Hindlimb muscle (tissue), 1 donor: ENCODE measurements around the gene GPR84. TPM values are rescaled to one million over a fixed set of nuclear protein-coding genes. Genes with fewer than 3 reads are reported as not detected.

ENCODE experiments used
- DNase-seq: peaks from one replicate; pipeline ENCODE4 v3.0.0-alpha.2; 2013
- polyA plus RNA-seq: library from polyadenylated mRNA; unstranded; fragments of 120-200 nt; gene quantifications from one replicate; pipeline ENCODE4 v1.2.1, GENCODE V29; 2013; ENCODE audit not compliant: insufficient read length

The GPR84 gene
- polyA plus RNA-seq: 0.17 TPM

- DNase-seq: no peak
Measured at GRCh38 chr12:54364413-54364812, at the start of gene GPR84. GPR84 (minus strand) TSS chr12:54364486; CDS start chr12:54363851, 635 bp downstream.

GRCh38 chr12:54413284-54414190, 49.3 kb upstream of the GPR84 start:
- DNase-seq: no peak

GRCh38 chr12:54412786-54413185, 48.5 kb upstream of the GPR84 start:
- DNase-seq: no peak

- no peak for DNase-seq
Measured at GRCh38 chr12:54412348-54412747, 48.1 kb upstream of the GPR84 start.

GRCh38 chr12:54411391-54412241, 47.3 kb upstream of the GPR84 start:
- no peak for DNase-seq

- DNase-seq: no peak
Measured at GRCh38 chr12:54409267-54409666, 45.0 kb upstream of the GPR84 start.

- no peak for DNase-seq
Measured at GRCh38 chr12:54407183-54407905, 43.1 kb upstream of the GPR84 start.

- no peak for DNase-seq
Measured at GRCh38 chr12:54405573-54405972, 41.3 kb upstream of the GPR84 start.

GRCh38 chr12:54405106-54405505, 40.8 kb upstream of the GPR84 start:
- DNase-seq: no peak

- DNase-seq: no peak
Measured at GRCh38 chr12:54404061-54405004, 40.0 kb upstream of the GPR84 start.

- no peak for DNase-seq
Measured at GRCh38 chr12:54401119-54401518, 36.8 kb upstream of the GPR84 start.

GRCh38 chr12:54398995-54399793, 34.9 kb upstream of the GPR84 start:
- DNase-seq: peak; percentile 89

- DNase-seq: no peak
Measured at GRCh38 chr12:54398218-54398617, 33.9 kb upstream of the GPR84 start.

- no peak for DNase-seq
Measured at GRCh38 chr12:54397157-54397556, 32.9 kb upstream of the GPR84 start.

- DNase-seq: no peak
Measured at GRCh38 chr12:54395545-54395944, 31.3 kb upstream of the GPR84 start.

GRCh38 chr12:54394986-54395385, 30.7 kb upstream of the GPR84 start:
- DNase-seq: no peak

- no peak for DNase-seq
Measured at GRCh38 chr12:54394281-54394719, 30.0 kb upstream of the GPR84 start.

GRCh38 chr12:54393743-54394142, 29.5 kb upstream of the GPR84 start:
- no peak for DNase-seq

- DNase-seq: no peak
Measured at GRCh38 chr12:54393207-54393609, 28.9 kb upstream of the GPR84 start.

GRCh38 chr12:54392485-54393206, 28.4 kb upstream of the GPR84 start:
- DNase-seq: no peak
